Measurements from ENCODE around the gene KATNAL1. TPM values are rescaled to one million over a fixed set of nuclear protein-coding genes. Genes with fewer than 3 reads are reported as not detected.

Gene KATNAL1
- total RNA-seq, 1 donor from 2014 or later = 42.0 TPM

DNA sequence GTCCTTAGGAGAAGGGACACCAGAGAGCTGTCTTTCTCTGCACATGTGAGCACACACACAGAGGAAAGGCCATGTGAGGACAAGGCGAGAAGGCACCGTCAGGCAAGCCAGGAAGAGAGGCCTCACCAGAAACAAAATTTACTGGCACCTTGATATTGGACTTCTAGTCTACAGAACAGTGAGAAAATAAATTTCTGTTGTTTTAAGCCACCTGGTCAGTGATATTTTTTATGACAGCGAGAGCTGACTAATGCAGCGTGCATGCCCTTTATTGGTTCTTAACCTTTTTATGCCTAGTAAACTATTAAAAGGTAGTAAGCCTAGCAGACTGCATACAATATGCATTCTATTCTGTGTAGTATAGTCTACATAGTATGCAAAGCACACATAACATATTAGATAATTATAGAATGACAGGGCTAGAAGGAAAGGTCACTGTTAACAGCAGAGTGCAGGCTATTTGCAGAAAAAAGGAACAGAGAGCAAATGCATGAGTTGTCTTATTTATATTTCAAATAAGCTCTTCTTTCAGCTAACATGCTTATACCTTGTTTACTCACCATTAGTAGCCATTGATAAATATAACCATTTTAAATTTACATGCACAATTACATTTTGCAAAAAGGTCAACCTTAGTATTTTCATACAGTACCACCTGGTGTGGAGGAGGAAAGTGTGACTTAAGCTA, 25.2 kb upstream of the KATNAL1 start:
- Mint-ChIP-seq H3K27ac (ENCODE audit: unreplicated experiment) (no peak overlapping the region), H3K4me3 (ENCODE audit: unreplicated experiment) (no peak overlapping the region), H3K9me3 (ENCODE audit: unreplicated experiment) (no peaks in the 10 kb centered on the region), H3K36me3 (ENCODE audit: low read depth, unreplicated experiment) (no peaks in the 10 kb centered on the region), H3K27me3 (ENCODE audit: low read depth, unreplicated experiment) (no peaks in the 10 kb centered on the region), H3K4me1 (ENCODE audit: low read depth, unreplicated experiment) (peaks cover 3% of the 10 kb centered on the region)
- no peaks in the 10 kb centered on the region for H3K79me2 ChIP-seq (ENCODE audit: insufficient read depth, low read length)
- H4K20me1 ChIP-seq (ENCODE audit: insufficient read depth, low read length) = no peaks in the 10 kb centered on the region
- no peaks in the 10 kb centered on the region for H3K36me3 ChIP-seq (ENCODE audit: insufficient read depth, low read length)
- no peak overlapping the region for H3K4me3 ChIP-seq (ENCODE audit: insufficient read depth, low read depth, low read length)
- no peak overlapping the region for H3K9ac ChIP-seq (ENCODE audit: low read length)
- FAIRE-seq = no peak
- DNase-seq (ENCODE audit: low read depth) = no peak
- no peaks in the 10 kb centered on the region for H3K27me3 ChIP-seq (ENCODE audit: insufficient read depth, low read length)
- no peaks in the 10 kb centered on the region for H3K4me1 ChIP-seq (ENCODE audit: insufficient read depth, low read length)
- no peak overlapping the region for H3K27ac ChIP-seq (ENCODE audit: low read depth, low read length)
- H2AFZ ChIP-seq (ENCODE audit: low read depth, low read length) = no peak overlapping the region
- no peak overlapping the region for H3K4me2 ChIP-seq (ENCODE audit: low read length)
- TF ChIP-seq EZH2 (IDR thresholded peaks at IDR 0.05; ENCODE audit: insufficient read depth, low read length) = no peak
- TF ChIP-seq, protein P1, sequence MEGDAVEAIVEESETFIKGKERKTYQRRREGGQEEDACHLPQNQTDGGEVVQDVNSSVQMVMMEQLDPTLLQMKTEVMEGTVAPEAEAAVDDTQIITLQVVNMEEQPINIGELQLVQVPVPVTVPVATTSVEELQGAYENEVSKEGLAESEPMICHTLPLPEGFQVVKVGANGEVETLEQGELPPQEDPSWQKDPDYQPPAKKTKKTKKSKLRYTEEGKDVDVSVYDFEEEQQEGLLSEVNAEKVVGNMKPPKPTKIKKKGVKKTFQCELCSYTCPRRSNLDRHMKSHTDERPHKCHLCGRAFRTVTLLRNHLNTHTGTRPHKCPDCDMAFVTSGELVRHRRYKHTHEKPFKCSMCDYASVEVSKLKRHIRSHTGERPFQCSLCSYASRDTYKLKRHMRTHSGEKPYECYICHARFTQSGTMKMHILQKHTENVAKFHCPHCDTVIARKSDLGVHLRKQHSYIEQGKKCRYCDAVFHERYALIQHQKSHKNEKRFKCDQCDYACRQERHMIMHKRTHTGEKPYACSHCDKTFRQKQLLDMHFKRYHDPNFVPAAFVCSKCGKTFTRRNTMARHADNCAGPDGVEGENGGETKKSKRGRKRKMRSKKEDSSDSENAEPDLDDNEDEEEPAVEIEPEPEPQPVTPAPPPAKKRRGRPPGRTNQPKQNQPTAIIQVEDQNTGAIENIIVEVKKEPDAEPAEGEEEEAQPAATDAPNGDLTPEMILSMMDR (IDR thresholded peaks at IDR 0.05; ENCODE audit: insufficient read depth, low read depth, low read length) = no peak
- no peaks in the 10 kb centered on the region for H3K9me3 ChIP-seq (ENCODE audit: insufficient read depth, low read depth, low read length)

GRCh38 chr13:30331331-30331771, 24.0 kb upstream of the KATNAL1 start:
- no peaks in the 10 kb centered on the region for H3K9me3 Mint-ChIP-seq (ENCODE audit: unreplicated experiment)
- Histone ChIP-seq H2AFZ (ENCODE audit: low read depth, low read length) (no peak overlapping the region), H3K9ac (ENCODE audit: low read length) (no peak overlapping the region), H3K36me3 (ENCODE audit: insufficient read depth, low read length) (no peaks in the 10 kb centered on the region), H3K9me3 (ENCODE audit: insufficient read depth, low read depth, low read length) (no peaks in the 10 kb centered on the region), H3K79me2 (ENCODE audit: insufficient read depth, low read length) (no peaks in the 10 kb centered on the region), H3K4me2 (ENCODE audit: low read length) (no peak overlapping the region), H3K4me3 (ENCODE audit: insufficient read depth, low read depth, low read length) (no peak overlapping the region), H3K27ac (ENCODE audit: low read depth, low read length) (no peak overlapping the region), H4K20me1 (ENCODE audit: insufficient read depth, low read length) (no peaks in the 10 kb centered on the region), H3K4me1 (ENCODE audit: insufficient read depth, low read length) (no peaks in the 10 kb centered on the region), H3K27me3 (ENCODE audit: insufficient read depth, low read length) (no peaks in the 10 kb centered on the region)
- H3K27ac Mint-ChIP-seq (ENCODE audit: unreplicated experiment) = no peak overlapping the region
- no peak for TF ChIP-seq EZH2 (IDR thresholded peaks at IDR 0.05; ENCODE audit: insufficient read depth, low read length)
- DNase-seq (ENCODE audit: low read depth) (no peak), FAIRE-seq (no peak)
- no peak overlapping the region for H3K4me3 Mint-ChIP-seq (ENCODE audit: unreplicated experiment)
- no peaks in the 10 kb centered on the region for H3K36me3 Mint-ChIP-seq (ENCODE audit: low read depth, unreplicated experiment)
- H3K4me1 Mint-ChIP-seq (ENCODE audit: low read depth, unreplicated experiment) = no peaks in the 10 kb centered on the region
- H3K27me3 Mint-ChIP-seq (ENCODE audit: low read depth, unreplicated experiment) = peaks cover 2% of the 10 kb centered on the region

DNA sequence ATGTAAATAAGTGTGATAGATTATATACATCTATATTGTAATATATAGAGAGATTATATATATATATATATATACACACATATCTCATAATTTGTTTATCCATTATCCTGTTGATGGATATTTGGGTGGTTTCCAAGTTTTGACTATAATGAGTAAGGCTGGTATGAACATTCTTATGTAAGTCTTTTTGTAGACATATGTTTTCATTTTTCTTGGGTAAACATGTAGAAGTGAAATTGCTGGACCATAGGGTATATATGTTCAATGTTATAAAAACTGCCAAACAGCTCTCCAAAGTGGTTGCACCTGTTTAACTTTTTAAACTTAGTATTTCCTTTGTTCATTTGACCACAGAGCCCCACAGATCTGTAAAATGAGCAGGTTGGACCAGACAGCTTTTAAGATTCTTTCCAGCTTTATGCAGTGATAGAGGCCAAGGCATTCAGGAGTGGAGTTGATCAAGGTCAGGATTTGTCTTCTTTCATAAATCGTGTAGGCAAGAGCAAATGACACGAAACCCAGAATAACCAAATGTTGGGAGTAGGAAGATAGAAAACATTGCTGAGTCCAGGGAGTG, 21.7 kb upstream of the KATNAL1 start:
- H3K36me3 Mint-ChIP-seq (ENCODE audit: low read depth, unreplicated experiment) = no peaks in the 10 kb centered on the region
- Histone ChIP-seq H3K9me3 (ENCODE audit: insufficient read depth, low read depth, low read length) (no peaks in the 10 kb centered on the region), H3K27me3 (ENCODE audit: insufficient read depth, low read length) (no peaks in the 10 kb centered on the region), H3K9ac (ENCODE audit: low read length) (no peak overlapping the region), H3K79me2 (ENCODE audit: insufficient read depth, low read length) (no peaks in the 10 kb centered on the region), H3K27ac (ENCODE audit: low read depth, low read length) (no peak overlapping the region), H2AFZ (ENCODE audit: low read depth, low read length) (no peak overlapping the region), H3K4me2 (ENCODE audit: low read length) (no peak overlapping the region), H3K36me3 (ENCODE audit: insufficient read depth, low read length) (no peaks in the 10 kb centered on the region), H4K20me1 (ENCODE audit: insufficient read depth, low read length) (no peaks in the 10 kb centered on the region), H3K4me1 (ENCODE audit: insufficient read depth, low read length) (no peaks in the 10 kb centered on the region), H3K4me3 (ENCODE audit: insufficient read depth, low read depth, low read length) (no peak overlapping the region)
- FAIRE-seq (no peak), DNase-seq (ENCODE audit: low read depth) (no peak)
- no peak overlapping the region for H3K4me3 Mint-ChIP-seq (ENCODE audit: unreplicated experiment)
- H3K27me3 Mint-ChIP-seq (ENCODE audit: low read depth, unreplicated experiment) = peaks cover 3% of the 10 kb centered on the region
- no peaks in the 10 kb centered on the region for H3K4me1 Mint-ChIP-seq (ENCODE audit: low read depth, unreplicated experiment)
- TF ChIP-seq EZH2 (IDR thresholded peaks at IDR 0.05; ENCODE audit: insufficient read depth, low read length) = no peak
- TF ChIP-seq, protein P1 (IDR thresholded peaks at IDR 0.05; ENCODE audit: insufficient read depth, low read depth, low read length) = no peak
- no peaks in the 10 kb centered on the region for H3K9me3 Mint-ChIP-seq (ENCODE audit: unreplicated experiment)
- H3K27ac Mint-ChIP-seq (ENCODE audit: unreplicated experiment) = no peak overlapping the region
